Mesothelial cell of epicardium (in vitro differentiated cells): Measurements from ENCODE around the gene PAPLN. TPM values are rescaled to one million over a fixed set of nuclear protein-coding genes. Genes with fewer than 3 reads are reported as not detected.

ENCODE experiments used
- DNase-seq, 2 experiments: peaks; one replicate each; pipeline ENCODE4 v3.0.0; 2021; ENCODE audit warnings: low spot score in 2 of 2; ENCODE audit not compliant: unreplicated experiment in 2 of 2
- H3K27ac Mint-ChIP-seq: 2 replicates; pipeline ENCODE4 v1.8.0; 2021; ENCODE audit warnings: mixed read lengths
- H3K27me3 Mint-ChIP-seq: 2 replicates; pipeline ENCODE4 v1.8.0; 2021; ENCODE audit warnings: low read depth, mixed read lengths
- H3K36me3 Mint-ChIP-seq: 2 replicates; pipeline ENCODE4 v1.8.0; 2021; ENCODE audit warnings: mixed read lengths
- H3K4me1 Mint-ChIP-seq: 2 replicates; pipeline ENCODE4 v1.8.0; 2021; ENCODE audit warnings: mixed read lengths
- H3K4me3 Mint-ChIP-seq: 2 replicates; pipeline ENCODE4 v1.8.0; 2021; ENCODE audit warnings: mild to moderate bottlenecking, moderate library complexity, mixed read lengths
- H3K9me3 Mint-ChIP-seq: 2 replicates; pipeline ENCODE4 v1.8.0; 2021; ENCODE audit warnings: mixed read lengths
- total RNA-seq: library from RNA; stranded (reverse); gene quantifications from 3 replicates; pipeline ENCODE4 v1.2.1, GENCODE V29; 2021
- TF ChIP-seq, protein P1 (sequence below): fragments of 200-600 bp; sonication (generic); IDR thresholded peaks from one replicate; pipeline ENCODE4 v1.5.0; 2021; ENCODE audit warnings: antibody characterized with exemption; ENCODE audit not compliant: unreplicated experiment

The PAPLN gene
- total RNA-seq, 1 donor from 2014 or later = 10.6 TPM

DNA sequence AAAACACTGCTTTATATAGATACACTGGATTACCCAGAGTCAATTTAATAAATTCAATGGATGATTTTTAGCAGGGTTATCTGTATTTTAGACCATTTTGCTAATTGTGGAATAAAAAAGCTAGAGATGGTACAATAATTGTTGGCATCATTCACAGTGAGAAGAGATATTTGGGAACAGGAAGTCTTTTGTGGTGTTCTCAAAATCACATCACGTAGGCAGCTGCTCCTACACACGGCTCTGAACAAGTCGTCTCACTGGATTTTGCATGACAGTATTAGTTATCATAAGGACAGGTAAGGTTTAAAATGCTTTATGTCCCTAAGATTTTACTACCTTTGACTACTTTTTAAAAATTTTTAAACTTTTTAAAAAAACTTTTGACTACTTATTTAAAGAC lies 52.0 kb downstream of the PAPLN start:
- Mint-ChIP-seq H3K27me3 (no peaks in the 10 kb centered on the region), H3K36me3 (peaks cover 27% of the 10 kb centered on the region), H3K4me1 (no peaks in the 10 kb centered on the region), H3K9me3 (no peaks in the 10 kb centered on the region), H3K4me3 (no peak overlapping the region), H3K27ac (no peak overlapping the region)
- TF ChIP-seq, protein P1, sequence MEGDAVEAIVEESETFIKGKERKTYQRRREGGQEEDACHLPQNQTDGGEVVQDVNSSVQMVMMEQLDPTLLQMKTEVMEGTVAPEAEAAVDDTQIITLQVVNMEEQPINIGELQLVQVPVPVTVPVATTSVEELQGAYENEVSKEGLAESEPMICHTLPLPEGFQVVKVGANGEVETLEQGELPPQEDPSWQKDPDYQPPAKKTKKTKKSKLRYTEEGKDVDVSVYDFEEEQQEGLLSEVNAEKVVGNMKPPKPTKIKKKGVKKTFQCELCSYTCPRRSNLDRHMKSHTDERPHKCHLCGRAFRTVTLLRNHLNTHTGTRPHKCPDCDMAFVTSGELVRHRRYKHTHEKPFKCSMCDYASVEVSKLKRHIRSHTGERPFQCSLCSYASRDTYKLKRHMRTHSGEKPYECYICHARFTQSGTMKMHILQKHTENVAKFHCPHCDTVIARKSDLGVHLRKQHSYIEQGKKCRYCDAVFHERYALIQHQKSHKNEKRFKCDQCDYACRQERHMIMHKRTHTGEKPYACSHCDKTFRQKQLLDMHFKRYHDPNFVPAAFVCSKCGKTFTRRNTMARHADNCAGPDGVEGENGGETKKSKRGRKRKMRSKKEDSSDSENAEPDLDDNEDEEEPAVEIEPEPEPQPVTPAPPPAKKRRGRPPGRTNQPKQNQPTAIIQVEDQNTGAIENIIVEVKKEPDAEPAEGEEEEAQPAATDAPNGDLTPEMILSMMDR = no peak
- no peak for DNase-seq

DNA sequence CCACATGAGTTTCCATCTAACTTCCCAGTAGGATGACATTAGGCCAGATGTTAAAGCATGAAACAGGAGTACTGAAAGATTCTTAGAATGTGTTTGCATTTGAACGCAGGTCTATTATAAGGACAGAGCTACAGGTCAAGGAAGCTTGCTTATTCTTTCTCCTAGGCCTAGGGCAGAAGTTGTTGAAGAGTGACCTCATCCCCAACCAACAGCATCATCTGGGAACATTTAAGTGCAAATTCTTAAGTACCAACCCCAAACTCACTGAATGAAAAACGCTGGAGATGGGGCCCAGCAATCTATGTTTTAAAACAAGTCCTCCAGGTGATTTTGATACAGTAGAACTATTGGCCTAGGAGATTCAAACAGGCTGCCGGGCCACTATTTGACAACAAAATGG lies 52.4 kb downstream of the PAPLN start:
- Mint-ChIP-seq H3K27me3 (no peaks in the 10 kb centered on the region), H3K9me3 (no peaks in the 10 kb centered on the region), H3K4me3 (no peak overlapping the region), H3K4me1 (no peaks in the 10 kb centered on the region), H3K36me3 (peaks cover 25% of the 10 kb centered on the region), H3K27ac (no peak overlapping the region)
- no peak for DNase-seq
- TF ChIP-seq, protein P1 = no peak

DNA sequence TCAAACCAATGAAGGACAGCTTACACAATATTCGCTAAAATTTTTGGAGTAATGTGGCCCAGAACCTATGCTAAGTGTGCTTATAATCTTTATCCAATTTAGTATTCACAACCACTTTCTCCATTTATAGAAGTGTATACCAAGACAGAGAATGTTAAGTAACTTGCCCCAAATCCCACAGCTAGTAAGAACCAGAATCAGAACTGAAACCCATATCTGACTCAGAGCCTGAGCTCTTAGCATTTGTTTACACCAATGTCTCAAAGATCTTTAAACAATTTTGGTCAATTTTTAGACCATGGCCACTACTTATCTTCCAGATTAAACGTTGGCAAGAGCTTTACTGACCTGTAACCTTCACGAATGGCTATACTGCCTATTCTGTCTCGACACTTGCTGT lies 53.0 kb downstream of the PAPLN start:
- H3K9me3 Mint-ChIP-seq = no peaks in the 10 kb centered on the region
- TF ChIP-seq, protein P1 = no peak
- H3K4me3 Mint-ChIP-seq = no peak overlapping the region
- no peaks in the 10 kb centered on the region for H3K27me3 Mint-ChIP-seq
- no peak for DNase-seq
- no peak overlapping the region for H3K27ac Mint-ChIP-seq
- no peaks in the 10 kb centered on the region for H3K4me1 Mint-ChIP-seq
- peaks cover 25% of the 10 kb centered on the region for H3K36me3 Mint-ChIP-seq

DNA sequence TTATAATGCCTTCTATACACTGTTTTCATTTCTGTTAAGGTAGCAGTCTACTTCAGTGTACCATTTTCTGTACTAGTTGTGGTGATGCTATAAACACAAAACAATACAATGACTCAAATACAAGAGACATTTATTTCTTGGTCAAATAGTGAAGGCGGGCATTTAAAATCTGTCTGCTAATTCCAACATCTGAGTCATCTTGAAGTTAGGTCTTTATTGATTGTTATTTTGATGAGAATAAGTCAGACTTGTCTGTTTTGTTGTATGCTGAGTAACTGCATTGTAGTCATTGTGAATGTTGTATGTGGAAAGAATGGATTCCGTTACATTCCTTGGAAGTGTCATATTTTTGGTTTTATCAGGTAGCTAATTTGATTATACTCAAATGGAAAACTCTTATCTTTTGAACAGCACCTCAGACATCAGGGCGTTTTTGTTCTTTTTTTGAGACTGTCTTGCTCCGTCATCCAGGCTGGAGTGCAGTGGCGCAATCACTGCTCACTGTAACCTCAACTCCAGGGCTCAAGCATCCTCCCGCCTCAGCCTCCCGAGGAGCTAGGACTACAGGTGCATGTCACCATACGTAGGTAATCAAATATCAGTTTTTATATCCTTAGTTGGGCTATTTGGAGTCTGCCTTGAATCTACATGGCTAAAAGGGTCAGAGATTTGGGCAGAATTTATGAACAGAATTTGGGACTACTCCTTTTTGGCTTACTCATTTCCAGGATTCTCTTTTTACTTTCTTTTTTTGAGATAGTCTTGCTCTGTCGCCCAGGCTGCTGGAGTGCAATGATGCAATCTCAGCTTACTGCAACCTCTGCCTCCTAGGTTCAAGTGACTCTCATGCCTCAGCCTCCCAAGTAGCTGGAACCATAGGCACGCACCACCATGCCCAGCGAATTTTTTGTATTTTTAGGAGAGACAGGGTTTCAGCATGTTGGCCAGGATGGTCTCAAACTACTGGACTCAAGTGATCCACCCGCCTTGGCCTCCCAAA lies 56.8 kb downstream of the PAPLN start:
- DNase-seq = no peak
- no peaks in the 10 kb centered on the region for H3K9me3 Mint-ChIP-seq
- no peaks in the 10 kb centered on the region for H3K27me3 Mint-ChIP-seq
- no peak overlapping the region for H3K4me3 Mint-ChIP-seq
- H3K27ac Mint-ChIP-seq = no peak overlapping the region
- no peaks in the 10 kb centered on the region for H3K4me1 Mint-ChIP-seq
- peaks cover 20% of the 10 kb centered on the region for H3K36me3 Mint-ChIP-seq
- TF ChIP-seq, protein P1 = no peak

DNA sequence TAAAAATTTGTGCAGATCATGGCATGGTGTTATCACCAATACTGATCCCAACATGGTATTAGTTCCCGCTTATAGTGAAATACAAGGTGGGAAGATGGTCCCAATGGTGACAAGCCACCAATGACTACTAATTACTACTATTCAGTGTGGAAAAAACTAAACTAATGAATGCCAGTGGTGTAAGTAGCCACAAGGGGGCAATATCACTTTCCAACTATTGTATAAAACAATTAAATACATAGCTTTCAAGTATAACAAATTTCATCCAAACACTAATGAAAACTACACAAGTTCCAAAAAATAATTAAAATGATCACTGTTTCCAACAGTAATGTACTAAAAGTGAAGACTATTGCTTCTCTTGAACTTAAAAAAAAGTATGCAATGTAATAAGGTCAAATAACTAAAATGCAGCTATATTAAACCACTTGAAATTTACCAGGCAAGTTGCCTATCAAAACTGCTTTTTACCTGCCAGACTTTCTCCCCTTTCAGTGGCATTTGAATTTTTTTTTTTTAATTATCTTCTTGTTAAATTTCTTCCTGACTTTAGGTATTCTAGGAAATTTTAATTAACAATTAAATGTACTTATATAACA lies 58.0 kb downstream of the PAPLN start:
- no peak for DNase-seq
- no peaks in the 10 kb centered on the region for H3K4me1 Mint-ChIP-seq
- TF ChIP-seq, protein P1 = peak; percentile 67
- H3K27ac Mint-ChIP-seq = no peak overlapping the region
- peaks cover 14% of the 10 kb centered on the region for H3K36me3 Mint-ChIP-seq
- H3K9me3 Mint-ChIP-seq = no peaks in the 10 kb centered on the region
- H3K27me3 Mint-ChIP-seq = no peaks in the 10 kb centered on the region
- H3K4me3 Mint-ChIP-seq = no peak overlapping the region
